Endothelial cell of umbilical vein (primary cell): Measurements from ENCODE around the gene TEX264.

Experiments
- EZH2 ChIP-seq: IDR thresholded peaks from 2 replicates; pipeline ENCODE4 v1.6.1; 2012; ENCODE audit warnings: borderline replicate concordance, low read depth, mild to moderate bottlenecking, moderate library complexity, low read length, inconsistent platforms; ENCODE audit not compliant: severe bottlenecking
- POLR2A ChIP-seq: IDR thresholded peaks from 2 replicates; pipeline ENCODE4 v1.6.1; 2012; ENCODE audit warnings: low read depth, mild to moderate bottlenecking, control low read depth, low read length
- POLR2AphosphoS5 ChIP-seq: IDR thresholded peaks from 2 replicates; pipeline ENCODE4 v1.6.1; 2012; ENCODE audit warnings: low read depth, mild to moderate bottlenecking, control low read depth, low read length, moderate library complexity; ENCODE audit not compliant: insufficient read depth
- TF ChIP-seq, protein P1 (sequence below), 2 donors: IDR thresholded peaks; 1 replicate in 1 of 2; 2 replicates in 1 of 2; pipeline ENCODE4 v1.5.1; 2011; ENCODE audit warnings: low read length in 2 of 2, mild to moderate bottlenecking in 2 of 2, moderate library complexity in 2 of 2, control low read depth in 1 of 2, inconsistent platforms in 1 of 2, low read depth in 1 of 2; ENCODE audit not compliant: insufficient read depth in 1 of 2; ENCODE audit errors: extremely low read depth in 1 of 2

DNA sequence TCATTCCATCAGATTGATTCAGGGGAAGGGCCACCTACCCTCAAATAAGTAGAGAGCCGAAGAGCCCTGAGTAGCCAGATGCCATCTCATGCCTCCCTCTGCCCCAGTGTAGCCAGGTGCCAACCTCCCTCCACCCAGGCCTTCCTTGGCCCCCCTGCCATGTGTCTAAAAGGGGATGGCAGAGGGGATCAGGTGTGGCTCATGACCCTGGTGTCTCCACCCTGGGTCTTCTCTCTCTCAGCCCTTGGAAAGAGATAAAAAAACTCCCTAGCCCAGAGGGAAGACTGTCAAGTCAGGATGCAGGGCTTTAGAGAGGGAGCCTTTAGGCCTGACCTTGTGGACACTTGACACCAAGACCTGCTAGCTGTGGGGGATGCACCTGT, 41.0 kb downstream of the TEX264 start:
- TF ChIP-seq POLR2A (no peak), EZH2 (no peak), POLR2AphosphoS5 (no peak)
- TF ChIP-seq, protein P1, sequence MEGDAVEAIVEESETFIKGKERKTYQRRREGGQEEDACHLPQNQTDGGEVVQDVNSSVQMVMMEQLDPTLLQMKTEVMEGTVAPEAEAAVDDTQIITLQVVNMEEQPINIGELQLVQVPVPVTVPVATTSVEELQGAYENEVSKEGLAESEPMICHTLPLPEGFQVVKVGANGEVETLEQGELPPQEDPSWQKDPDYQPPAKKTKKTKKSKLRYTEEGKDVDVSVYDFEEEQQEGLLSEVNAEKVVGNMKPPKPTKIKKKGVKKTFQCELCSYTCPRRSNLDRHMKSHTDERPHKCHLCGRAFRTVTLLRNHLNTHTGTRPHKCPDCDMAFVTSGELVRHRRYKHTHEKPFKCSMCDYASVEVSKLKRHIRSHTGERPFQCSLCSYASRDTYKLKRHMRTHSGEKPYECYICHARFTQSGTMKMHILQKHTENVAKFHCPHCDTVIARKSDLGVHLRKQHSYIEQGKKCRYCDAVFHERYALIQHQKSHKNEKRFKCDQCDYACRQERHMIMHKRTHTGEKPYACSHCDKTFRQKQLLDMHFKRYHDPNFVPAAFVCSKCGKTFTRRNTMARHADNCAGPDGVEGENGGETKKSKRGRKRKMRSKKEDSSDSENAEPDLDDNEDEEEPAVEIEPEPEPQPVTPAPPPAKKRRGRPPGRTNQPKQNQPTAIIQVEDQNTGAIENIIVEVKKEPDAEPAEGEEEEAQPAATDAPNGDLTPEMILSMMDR (IDR thresholded peaks at IDR 0.05; ENCODE audit: extremely low read depth in 1 of 2, insufficient read depth in 1 of 2, low read depth in 1 of 2, low read length in 2 of 2), result no peak
